Kasumi-1 (cell line): ENCODE data around the gene P2RX7.
"Not testable (repeated sequence)": the region's sequence is repeated elsewhere in the genome, so short reads cannot be mapped to it uniquely, and the experiment has no call there.

Experiments
- DNase-seq, 2 experiments: peaks; one replicate each; lab custom pipeline; 2025; lab: John Stamatoyannopoulos, UW

P2RX7 gene

DNA sequence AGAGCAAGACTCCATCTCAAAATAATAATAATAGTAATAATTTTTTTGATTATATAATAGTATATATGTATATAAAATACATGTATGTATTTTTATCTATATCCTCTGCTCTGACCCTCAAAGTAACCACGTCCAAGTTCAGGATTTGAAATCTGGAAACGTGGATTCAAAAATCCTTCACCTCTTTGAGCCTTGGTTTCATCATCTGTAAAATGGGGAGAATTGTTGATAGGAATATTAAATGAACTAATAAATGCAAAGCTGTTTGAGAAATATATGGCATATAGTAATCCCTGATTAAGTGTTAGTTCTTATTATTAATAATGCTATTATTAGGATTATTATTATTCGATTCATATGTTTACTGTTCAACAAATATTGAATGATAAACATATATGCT is 2.6 kb downstream of the P2RX7 start:
- DNase-seq, result no peak

DNA sequence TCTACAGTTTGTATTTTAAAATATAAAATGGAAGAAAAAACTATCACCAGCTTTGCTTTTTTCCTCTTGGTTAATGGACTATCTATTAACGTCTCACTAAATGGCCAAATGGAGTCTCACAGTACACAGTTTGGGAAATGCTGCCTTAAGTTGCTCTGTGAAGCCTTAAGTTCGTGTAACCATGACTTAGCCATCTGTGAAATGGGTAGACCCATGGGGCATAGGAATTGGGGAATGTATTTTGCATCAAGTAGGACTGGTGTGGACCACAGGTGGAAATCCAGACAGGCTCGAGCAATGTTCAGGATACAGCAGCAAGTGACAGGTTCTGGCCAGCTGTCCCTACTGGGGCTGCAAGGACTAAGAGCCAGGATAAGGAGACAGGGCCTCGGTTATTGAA is 4.8 kb downstream of the P2RX7 start:
- DNase-seq, result no peak

DNA sequence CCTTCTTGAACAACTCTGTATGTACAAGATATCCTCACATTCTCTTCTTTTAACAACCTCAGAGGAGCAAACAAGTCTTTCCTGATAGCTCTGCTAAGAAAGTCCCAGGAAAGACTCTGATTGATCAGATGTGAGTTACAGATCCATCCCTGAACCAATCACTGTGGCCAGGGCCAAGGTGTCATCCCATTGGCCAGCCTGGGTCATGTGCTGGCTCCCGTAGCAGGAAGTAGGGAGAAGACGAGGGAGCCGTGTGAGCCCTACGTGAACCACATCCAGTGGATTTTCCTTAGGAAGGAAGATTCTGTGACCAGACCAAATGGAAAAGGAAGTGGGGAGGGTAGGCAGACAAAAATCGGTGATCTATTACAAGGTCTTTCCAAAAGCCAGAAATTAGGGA is 5.6 kb downstream of the P2RX7 start:
- DNase-seq, result no peak

DNA sequence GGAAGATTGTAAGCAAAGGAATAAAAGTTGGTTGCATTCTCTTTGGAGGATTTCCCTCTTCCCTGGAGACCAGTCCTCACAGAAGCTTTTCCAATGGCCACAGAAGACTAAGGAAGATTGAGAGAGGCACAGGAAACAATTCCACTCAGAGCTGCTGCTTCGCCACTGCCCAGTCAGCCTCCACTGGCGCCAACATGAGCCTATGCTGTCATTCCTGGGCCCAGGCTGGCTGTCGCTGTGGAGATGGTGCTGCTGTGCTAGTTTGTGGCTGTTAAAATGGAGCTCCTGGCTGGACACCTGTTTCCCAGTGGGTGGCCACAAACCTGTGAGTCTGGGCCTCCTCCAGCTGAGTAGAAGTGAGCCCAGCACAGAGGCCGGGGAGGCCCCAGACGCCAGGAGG is 6.6 kb downstream of the P2RX7 start:
- DNase-seq, result no peak

DNA sequence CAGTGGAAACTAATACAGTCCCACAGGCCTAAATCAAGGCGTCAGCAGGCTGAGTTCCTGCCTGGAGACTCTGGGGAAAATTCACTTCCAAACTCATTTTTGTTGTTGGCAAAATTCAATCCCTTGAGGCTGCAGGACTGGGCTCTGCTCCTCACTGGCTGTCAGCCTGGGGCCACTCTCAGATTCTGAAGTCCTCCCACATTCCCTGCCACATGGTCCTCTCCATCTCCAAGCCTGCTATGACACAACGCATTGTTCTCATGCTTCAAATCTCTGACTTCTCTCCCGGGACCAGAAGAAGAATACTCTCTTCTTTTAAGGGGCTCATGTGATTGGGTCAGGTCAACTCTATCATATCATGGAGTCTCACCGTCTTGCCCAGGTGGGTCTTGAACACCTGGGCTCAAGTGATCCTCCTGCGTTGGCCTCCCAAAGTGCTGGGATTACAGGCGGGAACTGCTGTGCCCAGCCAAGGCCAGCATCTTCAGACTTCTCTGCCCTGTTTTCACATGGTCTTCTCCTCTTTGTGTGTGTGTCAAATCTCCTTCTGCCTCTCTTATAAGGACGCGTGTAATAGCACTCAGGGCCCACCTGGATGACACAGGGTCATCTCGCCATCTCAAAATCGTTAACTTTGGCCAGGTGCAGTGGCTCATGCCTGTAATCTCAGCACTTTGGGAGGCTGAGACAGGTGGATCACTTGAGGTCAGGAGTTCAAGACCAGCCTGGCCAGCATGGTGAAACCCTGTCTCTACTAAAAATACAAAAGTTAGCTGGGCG is 9.7 kb downstream of the P2RX7 start:
- no peak for DNase-seq

DNA sequence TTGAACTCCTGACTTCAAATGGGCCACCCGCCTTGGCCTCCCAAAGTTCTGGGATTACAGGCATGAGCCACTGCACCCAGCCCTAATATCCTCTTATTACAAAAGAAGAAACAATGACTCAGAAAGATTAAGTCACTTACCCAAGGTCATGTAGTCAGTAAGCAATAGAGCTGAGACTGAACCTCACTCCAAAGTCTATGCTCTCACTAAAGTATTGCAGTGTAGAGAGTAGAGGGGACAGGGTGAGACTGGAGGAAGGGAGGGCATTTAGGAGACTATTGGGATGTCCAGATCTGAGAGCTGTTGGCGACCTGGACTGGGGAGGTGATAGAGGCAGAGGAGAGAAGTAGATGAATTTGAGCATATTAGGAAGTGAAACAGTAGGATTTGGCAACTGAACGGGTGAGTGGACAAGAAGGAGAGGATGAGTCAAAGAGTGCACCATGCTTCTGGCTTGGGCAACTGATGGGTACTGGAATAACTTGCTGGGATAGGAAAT is 11.8 kb downstream of the P2RX7 start:
- DNase-seq, result no peak

DNA sequence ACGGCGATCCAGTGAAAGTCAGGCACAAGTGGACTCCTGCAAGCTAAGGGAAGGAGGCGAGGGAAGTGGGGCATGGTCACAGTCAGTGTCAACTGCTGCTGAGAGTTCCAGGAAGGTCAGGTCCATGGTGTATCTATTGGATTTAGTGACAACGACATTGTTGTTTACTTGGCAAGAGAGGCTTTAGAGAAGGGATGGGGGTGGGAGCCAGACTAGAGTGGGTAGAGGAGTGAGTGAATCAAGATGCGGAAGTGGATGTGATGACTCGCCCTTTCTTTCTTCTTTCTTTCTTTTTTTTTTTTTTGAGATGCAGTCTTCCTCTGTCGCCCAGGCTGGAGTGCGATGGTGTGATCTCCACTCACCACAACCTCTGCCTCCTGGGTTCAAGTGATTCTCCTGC is 12.5 kb downstream of the P2RX7 start:
- DNase-seq, result no peak

DNA sequence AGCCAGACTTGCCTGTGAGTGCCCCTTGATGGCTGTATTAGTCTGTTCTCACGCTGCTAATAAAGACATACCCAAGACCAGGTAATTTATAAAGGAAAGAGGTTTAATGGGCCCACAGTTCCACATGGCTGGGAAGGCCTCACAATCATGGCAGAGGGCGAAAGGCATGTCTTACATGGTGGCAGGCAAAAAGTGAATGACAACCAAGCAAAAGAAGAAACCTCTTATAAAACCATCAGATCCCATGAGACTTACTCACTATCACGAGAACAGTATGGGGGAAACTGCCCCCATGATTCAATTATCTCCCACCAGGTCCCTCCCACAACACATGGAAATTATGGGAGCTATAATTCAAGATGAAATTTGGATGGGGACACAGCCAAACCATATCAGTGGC is 16.6 kb downstream of the P2RX7 start:
- DNase-seq, result not testable (repeated sequence)

DNA sequence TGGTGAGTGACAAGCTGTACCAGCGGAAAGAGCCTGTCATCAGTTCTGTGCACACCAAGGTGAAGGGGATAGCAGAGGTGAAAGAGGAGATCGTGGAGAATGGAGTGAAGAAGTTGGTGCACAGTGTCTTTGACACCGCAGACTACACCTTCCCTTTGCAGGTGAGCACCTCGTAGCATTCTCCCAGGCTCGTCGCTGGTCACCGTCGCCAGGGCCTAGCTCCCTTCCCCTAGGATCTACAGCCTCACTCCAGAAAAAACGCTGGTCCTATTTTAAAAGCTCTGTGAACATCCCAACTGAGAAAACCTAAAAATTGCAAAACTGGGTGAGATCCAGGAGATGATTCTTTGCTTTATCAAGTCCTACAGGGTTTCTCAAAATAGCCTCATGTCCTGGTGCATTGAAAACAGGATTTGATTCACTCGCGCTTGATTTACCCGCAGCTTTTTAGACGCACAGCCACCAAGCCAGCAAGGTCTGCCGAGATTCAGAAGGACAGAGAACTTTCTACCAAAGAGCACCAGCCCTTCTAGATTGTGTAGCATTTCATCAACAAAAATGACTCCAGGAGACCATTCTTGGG is 22.2 kb downstream of the P2RX7 start:
- DNase-seq, result no peak

DNA sequence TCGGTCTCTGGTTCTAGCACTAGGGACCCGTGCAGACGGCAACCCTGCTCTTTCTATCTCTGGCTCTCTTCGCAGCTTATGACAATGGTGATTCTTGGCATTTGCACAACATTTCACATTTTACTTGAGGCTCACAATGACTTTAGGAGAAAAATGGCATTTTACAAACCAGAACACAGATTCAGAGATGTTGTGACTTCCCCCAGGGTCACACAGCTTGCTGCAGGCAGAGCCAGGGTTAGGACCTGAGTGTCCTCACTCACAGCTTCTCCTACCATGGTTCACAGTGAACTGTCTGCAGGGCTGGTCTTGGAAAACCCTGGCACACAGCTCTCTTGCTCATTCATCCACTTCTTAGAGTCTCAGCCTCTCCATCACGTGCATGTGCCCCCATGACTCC is 23.7 kb downstream of the P2RX7 start:
- no peak for DNase-seq

DNA sequence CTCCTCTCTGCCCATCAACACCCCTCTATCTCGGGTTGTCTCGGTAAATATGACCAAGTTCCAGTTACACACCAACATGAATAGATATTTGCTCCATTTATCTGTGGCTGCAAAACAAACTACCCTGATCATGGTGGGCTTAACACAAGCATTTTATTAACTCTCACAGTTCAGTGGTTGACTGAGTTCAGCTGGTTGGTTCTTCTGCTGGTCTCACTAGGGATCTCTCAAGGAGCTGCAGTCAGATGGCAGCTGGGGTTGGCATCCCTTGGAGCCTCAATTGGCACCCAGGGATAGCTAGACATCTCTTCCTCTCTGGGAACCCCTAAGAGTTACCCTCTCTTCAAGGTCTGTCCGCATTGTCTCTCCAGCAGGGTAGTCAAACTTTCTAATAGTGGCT is 25.4 kb downstream of the P2RX7 start:
- no peak for DNase-seq

DNA sequence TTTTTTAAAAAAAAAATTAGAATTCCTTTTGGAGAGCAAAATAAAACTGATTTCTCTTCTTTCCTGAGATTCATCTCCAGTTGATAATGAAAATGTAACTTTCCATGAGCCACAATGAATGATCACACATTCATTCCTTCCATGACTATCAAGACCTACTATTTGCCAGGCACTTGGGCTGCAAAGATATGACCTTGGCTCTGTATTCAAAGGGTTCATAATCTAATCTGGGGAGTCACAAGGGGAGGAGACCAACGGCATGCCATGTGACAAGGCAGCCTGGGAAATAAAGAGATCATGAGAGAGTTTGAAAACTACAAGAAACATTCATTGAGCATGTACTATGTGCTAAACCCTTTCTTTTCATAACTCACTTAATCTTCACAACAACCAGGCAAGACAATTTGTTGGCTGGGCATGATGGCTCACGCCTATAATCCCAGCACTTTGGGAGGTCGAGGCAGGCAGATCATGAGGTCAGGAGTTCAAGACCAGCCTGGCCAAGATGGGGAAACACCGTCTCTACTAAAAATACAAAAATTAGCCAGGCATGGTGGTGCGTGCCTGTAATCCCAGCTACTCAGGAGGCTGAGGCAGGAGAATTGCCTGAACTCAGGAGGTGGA is 26.2 kb downstream of the P2RX7 start:
- not testable (repeated sequence) for DNase-seq

DNA sequence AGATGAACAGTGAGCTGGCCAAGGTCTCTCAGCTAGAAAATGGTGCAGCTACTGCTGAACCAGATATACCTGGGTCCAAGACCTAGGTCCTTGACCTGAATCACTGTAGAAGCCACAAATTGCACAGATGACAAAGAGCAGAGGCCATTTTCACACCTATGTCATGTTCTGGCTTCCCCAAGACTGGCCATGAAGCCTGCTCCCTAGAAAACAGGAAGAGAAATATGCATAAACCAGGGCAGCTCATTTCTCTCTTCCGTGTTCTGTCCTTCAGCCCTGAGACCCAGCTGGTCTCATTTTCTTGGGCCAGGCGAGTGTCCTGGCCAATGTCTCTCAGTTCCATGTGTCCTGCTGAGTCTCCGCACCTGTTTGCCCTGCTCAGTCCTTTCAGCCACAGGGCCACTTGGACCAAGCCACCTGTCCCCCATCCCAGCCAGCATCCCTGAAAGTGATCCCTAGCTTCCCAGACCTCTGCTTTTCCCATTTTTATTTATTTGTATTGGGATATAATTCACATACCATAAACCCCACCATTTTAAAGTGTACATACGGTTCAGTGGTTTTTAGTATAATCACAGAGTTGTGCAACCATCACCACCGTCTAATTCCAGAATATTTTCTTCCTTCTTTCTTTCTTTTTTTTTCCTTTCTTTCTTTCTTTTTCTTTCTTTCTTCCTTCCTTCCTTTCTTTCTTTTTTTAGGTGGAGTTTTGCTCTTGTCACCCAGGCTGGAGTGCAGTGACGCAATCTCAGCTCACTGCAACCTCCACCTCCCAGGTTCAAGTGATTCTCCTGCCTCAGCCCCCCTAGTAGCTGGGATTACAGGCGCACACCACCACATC is 27.0 kb downstream of the P2RX7 start:
- DNase-seq, result no peak

DNA sequence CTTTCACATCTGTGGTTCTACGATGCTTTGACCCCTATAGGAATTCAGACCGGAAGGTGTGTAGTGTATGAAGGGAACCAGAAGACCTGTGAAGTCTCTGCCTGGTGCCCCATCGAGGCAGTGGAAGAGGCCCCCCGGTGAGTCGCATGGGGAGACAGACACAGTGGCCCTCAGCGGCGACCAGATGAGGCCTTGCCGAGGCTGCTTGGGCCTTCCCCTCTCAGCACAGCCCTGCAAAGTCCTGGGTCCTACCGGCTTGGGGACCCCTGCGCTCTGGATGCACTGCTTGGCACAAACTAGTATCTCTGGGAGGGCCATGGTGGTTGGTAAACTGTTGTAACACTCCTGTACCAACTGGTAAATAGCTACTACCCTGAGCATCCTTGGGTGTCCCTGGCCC is 29.7 kb downstream of the P2RX7 start:
- no peak for DNase-seq

DNA sequence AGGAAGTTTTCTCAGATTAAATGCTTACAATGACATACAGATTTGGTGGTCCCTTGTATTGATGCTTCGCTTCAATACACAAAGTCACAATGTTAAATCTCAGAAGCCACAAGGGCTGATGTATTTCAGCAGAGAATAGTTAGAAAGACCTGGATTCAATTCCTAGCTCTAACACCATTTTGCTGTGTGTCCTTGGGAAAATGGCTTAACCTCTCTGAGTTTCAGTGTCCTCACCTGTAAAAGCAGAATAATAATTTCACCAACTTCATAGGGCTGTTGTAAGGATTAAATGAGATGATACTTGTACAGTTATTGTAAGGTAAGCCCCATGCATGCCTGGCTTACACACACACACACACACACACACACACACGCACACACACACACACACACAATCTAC is 30.3 kb downstream of the P2RX7 start:
- DNase-seq, result no peak

DNA sequence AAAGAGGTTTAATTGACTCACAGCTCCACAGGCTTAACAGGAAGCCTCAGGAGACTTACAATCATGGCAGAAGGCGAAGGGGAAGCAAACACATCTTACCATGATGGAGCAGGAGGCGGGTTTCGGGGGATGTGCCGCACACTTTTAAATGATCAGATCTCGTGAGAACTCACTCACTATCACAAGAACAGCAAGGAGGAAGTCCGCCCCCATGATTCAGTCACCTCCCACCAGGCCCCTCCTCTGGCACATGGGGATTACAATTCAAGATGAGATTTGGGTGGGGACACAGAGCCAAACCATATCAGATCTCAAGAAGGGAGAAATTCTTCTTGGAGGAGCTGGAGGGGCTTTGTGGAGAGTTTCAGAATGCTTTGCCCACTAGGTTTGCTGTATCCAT is 32.2 kb downstream of the P2RX7 start:
- not testable (repeated sequence) for DNase-seq

DNA sequence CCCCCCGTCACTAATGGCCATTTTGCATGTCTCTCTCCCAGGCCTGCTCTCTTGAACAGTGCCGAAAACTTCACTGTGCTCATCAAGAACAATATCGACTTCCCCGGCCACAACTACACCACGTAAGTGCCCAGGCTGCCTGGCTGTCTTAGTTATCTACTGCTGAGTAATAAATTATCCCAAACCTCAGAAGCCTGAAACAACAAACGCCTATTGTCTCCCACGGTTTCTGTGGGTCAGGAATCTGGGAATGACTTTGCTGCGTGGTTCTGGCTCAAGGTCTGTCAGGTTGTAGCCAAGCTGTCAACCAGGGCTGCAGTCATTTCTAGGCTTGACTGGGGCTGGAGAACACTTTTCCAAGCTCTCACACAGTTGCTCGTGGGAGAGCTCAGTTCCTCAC is 32.6 kb downstream of the P2RX7 start:
- no peak for DNase-seq

DNA sequence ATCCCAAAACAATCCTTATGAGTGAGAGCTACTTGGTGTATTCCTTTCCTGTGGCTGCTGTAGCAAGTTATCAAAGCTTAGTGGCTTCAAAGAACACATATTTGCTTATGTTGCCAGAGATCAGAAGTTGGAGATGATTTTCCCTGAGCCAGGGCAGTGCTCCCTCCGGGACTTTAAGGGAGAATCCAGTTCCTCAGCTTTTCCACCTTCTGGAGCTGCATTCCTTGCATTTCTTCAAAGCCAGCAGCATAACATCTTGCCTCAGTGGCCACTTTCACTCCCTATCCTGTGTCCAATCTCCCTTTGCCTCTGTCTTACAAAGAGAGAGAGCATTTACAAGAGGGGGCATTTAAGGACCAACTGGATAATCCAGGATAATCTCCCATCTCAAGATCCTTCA is 33.7 kb downstream of the P2RX7 start:
- DNase-seq, result no peak

DNA sequence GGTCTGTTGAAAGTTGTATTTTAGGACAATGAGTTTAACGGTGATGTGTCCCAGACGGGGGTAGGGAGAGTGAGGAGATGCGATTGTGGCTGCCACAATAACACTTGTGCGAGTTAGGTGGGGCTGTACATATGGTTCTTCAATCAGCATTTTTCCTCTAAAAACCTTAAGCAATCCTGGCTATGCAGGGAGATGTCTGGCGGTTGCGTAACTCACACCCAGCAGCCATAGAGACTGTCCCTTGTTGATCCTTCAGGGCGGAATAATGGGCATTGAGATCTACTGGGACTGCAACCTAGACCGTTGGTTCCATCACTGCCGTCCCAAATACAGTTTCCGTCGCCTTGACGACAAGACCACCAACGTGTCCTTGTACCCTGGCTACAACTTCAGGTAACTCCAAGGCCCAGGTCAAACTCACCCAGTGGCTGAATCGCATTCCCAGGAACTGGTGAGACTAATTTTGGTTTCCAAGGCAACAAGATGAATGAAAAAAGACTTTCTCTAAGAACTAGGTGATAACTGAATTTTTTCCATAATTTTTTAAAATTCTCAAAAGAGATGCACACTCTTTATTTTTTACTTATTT is 34.6 kb downstream of the P2RX7 start:
- no peak for DNase-seq

DNA sequence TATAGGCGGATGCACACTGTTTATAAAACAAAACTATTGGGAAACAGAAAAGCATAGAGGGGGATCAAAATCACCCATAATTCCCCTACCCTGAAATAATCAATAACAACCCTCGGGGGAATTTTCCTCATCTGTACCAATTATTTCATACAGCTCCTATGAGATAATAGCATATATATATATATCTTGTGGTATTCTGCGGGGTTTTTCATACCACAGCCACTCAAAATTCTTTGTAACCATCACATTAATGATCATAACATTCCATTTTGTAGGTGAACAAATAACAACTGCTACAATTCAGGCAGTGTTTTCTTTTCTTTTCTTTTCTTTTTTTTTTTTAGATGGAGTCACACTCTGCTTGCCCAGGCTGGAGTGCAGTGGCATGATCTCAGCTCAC is 35.3 kb downstream of the P2RX7 start:
- DNase-seq, result no peak

DNA sequence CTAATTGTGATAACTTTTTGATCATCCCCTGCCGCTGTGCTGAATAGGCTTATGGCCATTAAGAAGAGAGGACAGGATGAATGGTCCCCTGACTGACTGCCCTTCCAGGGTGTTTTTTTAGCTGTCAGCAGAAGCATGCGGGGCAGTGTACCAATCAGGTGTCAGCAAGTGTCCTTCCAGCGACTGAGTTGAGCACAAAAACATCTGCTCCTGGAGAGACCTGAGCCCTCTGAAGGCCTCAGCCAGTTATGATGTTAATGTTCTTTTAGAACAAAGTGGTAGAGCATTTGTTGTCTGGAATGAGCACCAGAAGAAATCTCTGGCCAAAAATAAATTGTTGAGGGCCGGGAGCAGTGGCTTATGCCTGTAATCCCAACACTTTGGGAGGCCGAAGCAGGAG is 37.5 kb downstream of the P2RX7 start:
- DNase-seq, result no peak

DNA sequence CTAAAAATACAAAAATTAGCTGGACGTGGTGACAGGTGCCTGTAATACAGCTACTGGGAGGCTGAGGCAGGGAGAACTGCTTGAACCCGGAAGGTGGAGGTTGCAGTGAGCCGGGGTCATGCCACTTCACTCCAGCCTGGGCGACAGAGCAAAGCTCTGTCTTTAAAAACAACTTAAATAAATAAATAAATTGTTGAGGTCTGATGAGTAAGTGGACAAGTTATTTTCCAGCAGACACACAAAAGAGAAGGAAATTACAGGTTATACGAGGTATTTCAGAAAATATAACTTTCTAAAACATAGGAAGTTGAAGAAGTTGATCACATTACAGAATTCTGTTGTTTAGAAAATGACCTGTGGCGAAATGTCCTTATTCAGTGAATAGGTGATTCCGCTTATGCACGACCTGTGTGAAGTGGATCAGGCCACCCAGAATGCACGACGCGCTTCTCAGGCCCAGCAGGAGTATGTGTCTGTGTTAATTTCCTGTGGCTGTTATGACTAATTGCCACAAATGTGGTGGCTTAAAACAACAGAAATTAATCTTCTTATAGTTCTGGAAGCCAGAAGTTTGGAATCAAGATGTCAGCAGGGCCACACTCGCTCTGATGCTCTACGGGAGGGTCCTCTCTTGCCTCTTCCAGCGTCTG is 38.1 kb downstream of the P2RX7 start:
- no peak for DNase-seq
